Activated CD4-positive, CD25-positive, alpha-beta regulatory T cell treated with anti-CD3 and anti-CD28 coated beads, Interleukin-2, amount 50 U/mL, for 72 hours (primary cell): ENCODE data around the gene SDS.

Experiments
- DNase-seq: peaks from one replicate; pipeline ENCODE4 v3.0.0; 2021

The SDS gene

DNA sequence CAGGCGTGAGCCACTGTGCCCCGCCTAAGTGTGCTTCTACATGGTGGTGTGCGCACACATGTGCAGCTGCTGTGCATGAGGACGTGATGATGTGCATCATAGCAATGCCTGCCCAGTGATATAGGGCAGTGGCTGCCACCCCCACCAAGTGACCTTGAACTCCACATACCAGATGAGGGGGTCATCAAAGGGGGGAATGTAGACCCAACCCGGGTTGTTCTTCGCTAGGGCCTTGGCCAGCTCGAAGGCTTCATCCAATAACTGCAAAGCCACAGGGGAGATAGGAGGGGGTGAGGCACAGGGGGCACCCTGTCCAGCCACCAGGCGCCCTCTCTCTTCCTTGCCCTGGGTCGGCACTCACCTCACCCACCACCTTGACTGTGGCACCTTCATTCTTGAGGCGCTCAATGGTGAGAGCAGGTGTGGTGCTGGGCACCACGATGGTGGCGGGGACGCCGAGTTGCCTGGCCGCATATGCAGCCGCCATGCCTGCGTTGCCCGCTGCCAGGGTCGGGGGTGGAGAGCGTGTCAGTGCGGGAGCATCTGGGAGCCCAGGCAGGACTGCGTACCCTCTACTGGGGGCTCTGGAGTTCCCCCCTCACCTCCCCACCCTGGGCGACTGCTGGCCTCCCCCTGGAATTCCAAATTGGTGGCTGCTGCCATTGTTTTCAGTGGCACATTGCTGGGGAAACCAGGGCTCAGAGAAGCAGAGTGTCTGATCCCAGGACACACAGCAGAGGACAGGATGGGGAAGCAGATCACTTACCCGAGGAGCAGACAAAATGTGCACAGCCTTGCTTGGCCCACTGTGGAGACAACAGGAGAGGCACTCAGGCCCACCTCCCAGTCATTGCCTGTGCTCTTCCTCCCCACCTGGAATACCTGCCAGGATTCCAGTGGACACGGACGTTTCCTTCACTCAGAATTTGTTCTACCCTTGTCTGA lies 5.1 kb downstream of the SDS start:
- no peak for DNase-seq

DNA sequence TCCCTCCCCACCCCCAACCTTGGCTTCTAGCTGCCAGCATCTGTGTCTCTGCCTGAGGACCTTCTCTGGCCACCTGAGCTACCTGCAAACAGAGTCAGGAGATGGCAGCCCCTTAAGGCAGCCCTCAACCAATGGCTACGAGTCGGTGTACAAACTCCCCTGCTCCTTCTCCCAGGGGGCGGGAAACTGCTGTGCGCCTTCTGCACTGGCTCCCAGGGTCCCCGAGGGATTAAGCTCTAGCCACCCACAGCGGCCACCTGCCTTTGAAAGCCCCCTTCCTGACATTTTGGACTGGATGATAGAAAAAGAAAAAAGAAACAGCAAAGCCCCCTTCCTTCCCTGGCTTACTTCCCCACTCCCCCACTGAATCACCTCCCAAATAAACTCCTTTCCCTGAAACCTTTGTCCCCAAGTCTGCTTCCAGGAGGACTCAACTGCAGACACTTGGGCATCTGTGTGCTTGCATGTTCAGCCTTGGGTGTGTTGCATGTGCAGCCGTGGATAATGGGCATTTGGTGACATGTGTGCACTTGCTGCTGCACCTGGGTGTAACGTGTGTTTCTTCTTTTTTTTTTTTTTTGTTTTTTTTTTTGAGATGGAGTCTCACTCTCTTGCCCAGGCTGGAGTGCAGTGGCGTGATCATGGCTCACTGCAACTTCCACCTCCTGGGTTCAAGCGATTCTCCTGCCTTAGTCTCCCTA lies 6.0 kb downstream of the SDS start:
- no peak for DNase-seq

DNA sequence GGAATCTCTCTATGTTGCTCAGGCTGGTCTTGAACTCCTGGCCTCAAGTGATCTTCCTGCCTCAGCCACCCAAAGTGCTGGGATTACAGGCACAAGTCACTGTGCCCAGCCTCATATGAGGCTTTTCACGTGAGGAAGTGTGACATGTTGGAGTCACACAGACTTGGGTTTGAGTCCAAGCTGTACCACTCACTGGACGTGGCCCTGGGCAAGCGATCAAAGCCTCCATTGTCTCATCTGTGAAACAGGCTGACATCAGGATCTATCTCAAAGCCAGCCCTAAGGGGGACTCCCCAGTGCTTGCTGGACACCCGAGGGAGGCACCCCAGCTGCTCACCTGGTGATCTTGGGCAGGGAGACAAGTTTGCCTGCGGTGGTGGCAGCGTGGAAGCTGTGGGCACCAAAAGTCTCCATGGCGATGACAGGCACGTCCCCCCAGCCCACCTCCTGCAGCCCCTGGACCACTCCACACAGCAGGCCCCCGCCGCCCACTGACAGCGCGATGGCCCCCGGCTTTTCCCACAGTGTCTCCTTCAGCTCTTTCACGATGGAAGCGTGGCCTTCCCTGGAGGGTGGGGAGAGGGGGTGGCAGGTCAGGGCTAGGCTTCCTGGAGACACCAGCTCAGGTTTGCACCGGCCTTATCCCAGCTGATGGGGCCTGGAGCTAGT lies 6.7 kb downstream of the SDS start:
- DNase-seq, result no peak

DNA sequence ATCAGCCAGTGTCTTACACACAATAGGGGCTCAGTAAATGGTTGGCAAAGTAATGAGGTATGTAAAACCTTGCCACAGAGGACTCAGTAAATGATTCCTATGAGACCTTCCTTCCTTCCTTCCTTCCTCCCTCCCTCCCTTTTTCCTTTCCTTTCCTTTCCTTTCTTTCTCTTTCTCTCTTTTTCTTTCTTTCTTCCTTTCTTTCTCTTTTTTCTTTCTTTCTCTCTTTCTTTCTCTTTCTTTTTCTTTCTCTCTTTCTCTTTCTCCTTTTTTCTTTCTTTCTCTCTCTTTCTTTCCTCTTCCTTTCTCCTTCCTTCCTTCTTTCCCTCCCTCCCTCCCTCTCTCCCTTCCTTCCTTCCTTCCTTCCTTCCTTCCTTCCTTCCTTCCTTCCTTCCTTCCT lies 7.5 kb downstream of the SDS start:
- DNase-seq, result no peak

DNA sequence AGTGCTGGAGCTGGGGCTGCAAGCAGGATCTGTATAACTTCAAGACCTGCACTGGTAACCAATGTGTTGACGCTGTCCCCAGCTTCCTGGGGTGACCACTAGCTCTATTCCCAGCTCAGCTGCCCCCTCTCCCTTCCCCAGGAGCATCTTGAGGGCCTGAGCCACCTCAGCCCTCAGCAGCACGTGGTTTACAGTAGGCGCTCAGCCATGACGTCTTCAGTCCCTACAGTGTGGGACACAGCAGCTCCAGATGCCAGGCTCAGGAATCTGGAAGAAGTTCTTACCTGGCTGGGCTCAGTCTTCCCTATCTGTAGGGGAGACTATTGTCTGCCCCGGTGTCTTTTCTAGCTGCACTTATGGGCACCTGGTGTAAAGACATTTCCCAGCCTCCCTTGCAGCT lies 8.6 kb downstream of the SDS start:
- no peak for DNase-seq

DNA sequence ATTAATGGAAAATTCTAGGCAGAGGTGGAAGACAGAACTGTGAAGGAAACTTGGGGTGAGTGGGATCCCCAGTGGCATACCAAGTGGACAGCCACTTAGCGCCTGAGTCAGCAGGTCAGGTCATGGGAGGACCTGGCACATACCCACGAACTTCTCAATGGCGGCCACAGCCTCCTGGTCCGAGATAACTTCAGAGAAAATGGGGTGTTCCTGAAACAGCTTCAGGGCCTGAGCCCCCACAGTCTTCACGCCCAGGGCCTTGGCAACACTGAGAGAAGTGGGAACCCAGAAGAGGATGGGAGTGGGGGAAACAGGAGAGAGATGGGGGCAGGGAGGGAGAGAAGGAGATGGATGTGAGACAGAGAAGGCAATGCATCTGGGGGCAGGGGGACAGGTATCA lies 9.9 kb downstream of the SDS start:
- no peak for DNase-seq

DNA sequence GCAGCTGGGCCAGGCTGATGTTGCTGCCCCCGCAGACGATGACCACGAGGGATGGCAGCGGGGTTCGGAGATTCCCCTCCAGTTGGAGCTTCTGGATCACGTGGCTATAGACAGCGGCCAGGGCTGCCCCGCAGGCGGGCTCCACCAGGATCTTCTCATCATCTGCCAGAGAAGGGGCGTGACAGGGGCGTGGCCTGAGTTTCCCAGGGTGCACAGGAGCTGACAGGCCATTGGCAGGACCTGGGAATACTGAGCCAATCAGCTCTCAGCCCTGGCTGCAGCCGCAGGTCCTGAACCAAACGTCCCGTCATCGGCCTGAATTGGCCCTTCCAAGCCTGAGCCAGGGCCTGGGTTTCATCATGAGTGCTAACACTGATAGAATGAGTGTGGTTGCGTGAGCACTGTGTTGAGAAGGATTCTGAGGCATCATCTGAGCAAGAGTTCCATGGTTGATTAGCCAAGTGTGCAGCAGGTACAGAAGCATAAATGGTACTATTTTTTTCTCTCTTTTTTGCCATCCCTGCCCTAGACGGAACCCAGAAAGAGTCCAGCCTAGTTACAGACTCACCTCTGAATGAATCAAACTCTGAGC lies 10.6 kb downstream of the SDS start:
- DNase-seq, result no peak

DNA sequence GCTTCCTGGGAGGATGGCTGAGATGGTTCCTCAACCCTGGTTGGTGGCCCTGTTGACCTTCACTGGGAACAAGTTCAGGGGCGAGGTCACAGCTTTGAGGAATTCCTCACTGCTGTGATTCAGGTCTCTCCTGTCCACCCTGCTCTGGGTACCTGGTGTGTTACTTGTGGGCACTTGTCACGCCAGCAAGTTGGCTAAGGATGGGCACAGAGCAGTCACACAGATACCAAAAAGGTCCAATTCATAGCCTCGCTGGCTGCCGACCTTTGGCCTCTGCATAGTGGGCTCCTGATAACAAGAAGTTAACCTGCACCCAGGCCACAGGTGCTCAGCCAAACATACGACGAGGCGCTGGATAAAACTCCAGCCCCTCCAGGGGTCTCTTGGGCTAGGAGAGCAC lies 11.2 kb downstream of the SDS start:
- no peak for DNase-seq

DNA sequence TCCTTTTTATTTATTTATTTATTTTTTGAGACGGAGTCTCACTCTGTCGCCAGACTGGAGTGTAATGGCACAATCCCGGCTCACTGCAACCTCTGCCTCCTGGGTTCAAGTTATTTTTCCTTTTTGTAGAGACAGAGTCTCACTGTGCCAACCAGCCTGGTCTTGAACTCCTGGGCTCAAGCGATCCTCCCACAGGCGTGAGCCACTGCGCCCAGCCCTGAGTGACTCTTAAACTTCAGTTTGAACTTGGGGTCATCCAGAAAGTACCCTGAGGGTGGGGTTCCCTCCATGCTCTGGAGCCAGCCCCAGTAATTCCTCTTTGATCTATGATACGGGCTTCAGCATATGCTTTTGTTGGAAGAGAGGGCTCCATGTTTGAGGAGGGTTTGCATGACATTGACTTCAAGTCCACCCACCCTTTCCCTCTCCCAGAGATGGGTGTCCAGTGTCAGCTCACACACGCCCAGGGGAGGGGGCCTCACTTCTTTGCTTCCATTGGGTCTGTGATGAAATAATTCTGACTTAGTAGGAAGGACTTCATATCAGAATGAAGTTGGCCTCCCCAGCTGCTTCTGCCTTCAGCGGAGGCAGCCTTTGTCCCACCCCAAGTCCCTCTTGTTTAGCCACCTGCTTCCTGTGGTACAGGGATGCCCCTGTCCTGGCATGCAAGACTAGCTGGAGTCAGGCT lies 11.9 kb downstream of the SDS start:
- no peak for DNase-seq

DNA sequence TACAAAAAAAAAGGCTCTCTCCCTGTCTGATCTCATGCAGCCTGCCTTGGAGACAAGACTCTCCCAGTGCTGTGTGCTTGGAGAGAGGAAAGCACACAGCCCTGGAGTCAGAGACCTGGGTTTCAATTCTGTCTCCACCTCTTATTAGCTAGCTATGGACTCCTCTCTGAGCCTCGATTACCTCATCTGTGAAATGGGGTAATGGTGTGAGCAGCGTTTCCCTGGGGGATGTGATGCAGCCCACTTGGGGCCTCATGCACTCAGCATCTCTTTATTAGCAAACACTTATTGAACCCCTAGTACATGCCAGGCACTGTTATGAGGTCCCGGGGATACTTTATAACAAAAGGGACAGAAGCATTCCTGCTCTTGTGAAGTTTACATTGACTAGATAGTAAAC lies 12.5 kb downstream of the SDS start:
- DNase-seq, result no peak

DNA sequence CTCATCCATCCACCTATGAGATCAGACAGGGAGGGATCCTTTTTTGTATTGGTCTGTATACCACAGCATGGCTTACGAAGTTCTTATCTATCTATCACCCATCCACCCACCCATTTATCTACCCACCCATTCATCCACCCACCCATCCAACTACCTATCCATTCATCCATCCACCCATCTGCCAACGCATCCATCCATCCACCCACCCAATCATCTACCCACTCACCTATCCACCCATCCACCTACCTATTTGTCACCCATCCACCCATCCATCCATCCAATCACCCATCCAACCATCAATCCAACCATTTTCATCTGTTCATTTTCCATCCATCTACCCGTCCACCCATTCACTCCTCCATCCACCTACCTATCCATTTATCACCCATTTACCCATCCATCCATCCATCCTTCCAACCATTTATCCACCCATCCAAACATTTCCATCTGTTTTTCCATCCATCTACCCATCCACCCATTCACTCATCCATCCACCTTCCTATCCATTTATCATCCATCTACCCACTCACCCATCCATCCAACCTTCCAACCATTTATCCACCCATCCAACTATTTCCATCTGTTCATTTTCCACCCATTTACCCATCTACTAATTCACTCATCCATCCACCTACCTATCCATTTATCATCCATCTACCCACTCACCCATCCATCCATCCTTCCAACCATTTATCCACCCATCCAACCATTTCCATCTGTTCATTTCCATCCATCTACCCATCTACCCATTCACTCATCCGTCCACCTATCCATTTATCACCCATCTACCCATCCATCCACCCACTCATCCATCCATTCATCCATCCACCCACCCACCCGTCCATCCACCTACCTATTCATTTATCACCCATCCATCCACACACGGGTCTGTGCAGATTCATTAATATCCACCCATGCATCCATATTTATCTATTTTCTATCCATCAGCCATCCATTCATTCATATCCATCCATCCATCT lies 13.3 kb downstream of the SDS start:
- no peak for DNase-seq

DNA sequence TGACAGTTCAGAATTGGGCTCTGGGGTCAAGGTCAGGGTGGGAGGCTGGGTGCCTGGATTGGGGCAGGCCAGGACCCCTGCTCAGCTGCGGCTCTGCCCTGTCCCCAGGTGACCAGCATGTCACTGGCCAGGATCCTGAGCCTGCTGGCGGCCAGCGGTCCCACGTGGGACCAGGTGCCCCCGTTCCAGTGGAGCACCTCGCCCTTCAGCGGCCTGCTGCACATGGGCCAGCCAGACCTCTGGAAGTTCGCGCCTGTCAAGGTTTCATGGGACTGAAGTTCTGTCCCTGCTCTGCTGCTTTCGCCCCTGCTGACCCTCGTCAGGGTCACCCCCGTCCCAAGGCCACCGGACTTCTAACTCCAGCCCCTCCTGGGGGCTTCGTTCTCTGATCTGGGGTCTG lies 15.3 kb downstream of the SDS start:
- no peak for DNase-seq

DNA sequence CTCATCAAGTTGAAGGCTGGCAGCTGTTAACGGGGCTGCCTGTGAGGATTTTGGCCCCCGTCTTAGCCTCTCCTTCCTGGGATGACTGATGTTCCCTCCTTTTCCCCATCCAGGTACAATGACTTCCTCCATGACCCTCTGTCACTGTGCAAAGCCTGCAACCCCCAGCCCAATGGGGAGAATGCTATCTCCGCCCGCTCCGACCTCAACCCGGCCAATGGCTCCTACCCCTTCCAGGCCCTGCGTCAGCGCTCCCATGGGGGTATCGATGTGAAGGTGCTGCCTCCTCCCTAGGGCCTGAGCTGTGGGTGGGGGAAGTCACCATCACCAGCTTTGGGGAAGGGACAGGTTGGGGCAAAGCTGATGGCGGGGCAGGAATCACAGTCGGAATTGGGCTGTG lies 16.1 kb downstream of the SDS start:
- DNase-seq, result no peak

DNA sequence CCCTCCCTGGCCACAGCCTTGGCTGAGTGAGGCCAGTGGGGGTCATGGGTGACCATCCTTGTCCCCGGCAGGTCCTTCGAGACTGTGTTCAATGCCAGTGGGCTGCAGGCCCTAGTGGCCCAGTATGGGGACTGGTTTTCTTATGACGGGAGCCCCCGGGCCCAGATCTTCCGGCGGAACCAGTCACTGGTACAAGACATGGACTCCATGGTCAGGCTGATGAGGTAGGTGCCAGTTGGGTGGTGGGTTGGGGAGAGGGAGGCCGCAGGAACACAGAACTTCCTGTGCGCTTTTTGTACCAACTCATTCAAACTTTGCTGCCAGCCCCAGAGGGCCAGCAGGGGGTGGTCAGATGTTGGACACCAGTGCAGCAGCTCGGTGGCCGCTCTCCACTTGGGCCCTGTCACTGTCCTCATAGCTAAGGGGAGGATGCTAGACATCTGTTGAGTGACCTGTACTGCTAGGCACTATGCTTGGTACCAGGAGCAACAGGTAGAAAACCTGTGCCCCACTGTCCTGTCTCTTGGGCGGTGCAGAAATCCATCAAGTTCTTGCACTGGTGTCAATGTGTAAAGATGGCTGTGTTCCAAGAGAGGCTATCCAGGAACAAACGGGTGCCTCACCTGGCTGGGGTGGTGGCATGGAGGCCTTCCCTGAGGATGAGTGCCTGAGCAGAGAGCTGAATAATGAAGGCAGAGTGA lies 16.7 kb downstream of the SDS start:
- no peak for DNase-seq

DNA sequence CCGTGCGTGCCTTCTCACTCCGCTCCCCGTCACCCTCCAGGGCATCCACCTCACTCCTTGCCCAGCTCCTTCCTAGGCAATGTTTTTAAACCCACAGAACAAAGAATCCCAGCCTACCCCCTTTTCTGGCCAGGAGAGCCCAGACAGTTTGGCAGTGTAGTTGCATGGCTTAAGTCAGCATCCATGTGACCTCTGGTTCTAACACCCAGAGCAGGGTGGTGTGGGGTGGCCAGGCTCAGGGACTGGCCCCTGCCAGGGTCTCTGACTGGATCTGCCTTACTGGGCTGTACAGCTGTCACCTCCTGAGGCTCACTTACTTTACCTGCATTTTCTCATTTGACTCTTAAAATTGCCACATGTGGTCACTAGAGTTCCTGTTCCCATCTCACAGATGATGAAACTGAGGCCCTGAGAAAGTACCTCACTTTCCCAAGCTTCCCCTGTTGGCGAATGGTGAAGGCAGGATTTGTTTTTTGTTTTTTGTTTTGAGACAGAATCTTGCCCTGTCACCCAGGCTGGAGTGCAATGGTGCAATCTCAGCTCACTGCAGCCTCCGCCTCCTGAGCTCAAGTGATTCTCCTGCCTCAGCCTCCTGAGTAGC lies 18.3 kb downstream of the SDS start:
- DNase-seq, result no peak

DNA sequence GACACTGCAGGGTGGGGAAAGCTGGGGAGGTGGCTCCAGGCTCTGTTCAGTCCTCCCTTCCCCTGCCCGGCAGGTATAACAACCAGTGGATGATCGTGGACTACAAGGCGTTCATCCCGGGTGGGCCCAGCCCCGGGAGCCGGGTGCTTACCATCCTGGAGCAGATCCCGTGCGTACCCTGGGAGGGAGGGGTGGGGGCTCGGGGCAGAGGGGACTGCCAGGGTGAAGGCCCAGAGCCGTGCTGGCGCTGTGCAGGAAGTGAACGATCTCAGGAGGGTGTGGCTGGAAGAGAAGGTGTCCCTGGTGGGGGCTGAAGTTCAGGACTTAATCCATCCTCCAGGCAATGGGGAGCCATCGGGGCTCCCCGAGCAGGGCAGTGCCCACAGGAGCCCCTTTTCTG lies 18.9 kb downstream of the SDS start:
- DNase-seq, result no peak

DNA sequence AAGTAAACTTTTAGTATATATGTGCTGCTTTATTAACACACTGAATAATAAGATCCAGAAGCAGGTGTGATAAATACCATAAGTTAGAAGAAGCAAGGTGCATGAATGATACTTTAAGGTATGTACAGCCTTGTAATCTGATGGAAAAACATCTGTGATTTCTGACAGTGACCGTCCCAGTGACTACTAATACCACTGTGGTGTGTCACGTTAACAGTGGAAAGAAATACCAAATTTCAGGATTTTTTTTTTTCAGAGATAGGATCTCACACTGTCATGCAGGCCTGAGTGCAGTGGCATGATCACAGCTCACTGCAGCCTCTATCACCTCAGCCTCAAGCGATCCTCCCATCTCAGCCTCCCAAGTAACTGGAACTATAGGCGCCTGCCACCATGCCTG lies 21.5 kb downstream of the SDS start:
- no peak for DNase-seq

DNA sequence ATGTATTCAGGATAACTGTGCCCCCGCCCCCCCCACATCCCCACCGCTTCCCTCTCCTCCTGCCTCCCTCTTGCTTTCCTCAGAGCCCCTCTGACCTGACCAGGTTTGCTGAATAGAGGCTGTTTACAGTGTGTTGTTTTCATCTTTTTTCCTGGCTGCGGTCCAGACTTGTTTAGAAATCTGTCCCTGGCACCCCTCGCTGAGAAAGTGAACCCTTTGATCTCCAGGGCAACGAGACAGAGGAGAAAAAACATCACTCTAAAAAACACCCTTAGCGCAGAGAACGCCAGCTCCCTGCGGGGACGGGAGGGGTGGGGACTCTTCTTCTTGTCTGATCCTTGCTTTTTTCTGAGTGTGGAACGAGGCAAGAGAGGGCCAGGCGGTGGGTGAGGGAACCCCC lies 22.5 kb downstream of the SDS start:
- no peak for DNase-seq

DNA sequence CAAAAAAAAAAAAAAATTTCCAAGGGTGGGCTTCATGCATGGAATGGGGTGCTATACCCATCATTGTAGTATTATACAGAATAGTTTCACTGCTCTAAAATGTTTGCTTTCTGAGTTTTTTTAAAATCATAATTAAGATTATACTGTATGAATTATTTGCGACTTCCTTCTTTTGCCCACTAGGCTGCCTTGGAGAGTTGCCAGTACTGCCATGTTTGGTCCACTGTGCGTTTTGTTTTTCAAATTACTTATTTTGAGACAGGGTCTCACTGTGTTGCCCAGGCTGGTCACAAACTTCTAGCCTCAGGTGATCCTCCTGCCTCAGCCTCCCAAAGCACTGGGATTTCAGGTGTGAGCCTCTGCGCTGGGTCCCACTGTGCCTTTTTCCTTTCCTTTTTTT lies 25.4 kb downstream of the SDS start:
- DNase-seq, result no peak

DNA sequence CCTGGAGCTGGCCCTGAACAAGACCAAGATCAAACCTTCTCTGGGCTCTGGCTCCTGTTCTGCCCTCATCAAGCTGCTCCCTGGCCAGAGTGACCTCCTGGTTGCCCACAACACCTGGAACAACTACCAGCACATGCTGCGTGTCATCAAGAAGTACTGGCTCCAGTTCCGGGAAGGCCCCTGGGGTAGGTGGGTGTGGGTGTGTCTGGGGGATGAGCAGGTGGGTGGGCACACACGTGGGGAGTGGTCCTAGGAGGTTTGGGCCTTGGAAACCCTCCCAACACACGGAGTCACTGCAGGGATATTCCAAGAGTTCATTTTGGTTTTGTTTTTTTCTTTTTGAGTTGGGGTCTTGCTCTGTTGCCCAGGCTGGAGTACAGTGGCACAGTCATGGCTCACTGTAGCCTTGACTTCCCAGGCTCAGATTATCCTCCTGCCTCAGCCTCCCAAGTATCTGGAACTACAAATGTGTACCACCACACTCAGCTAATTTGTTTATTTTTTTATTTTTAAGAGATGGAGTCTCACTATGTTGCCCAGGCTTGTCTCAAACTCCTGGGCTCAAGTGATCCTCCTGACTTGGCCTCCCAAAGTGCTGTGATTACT lies 28.8 kb downstream of the SDS start:
- DNase-seq, result no peak
